IPS-18a (cell line): ENCODE results near the gene MYO5B.

Experiments
- H3K27ac ChIP-seq: one replicate; pipeline ENCODE4 v1.5.1; 2013; ENCODE audit warnings: low read length
- H3K27me3 ChIP-seq: one replicate; pipeline ENCODE4 v1.6.1; 2013; ENCODE audit warnings: mild to moderate bottlenecking, low read length; ENCODE audit not compliant: control insufficient read depth, insufficient read depth
- H3K36me3 ChIP-seq: one replicate; pipeline ENCODE4 v1.6.1; 2013; ENCODE audit warnings: low read depth, low read length; ENCODE audit not compliant: control insufficient read depth
- H3K4me1 ChIP-seq: one replicate; pipeline ENCODE4 v1.6.1; 2013; ENCODE audit warnings: low read depth, low read length; ENCODE audit not compliant: control insufficient read depth
- H3K4me3 ChIP-seq: one replicate; pipeline ENCODE4 v1.5.1; 2013; ENCODE audit warnings: low read length
- H3K9ac ChIP-seq: one replicate; pipeline ENCODE4 v1.6.1; 2013; ENCODE audit warnings: mild to moderate bottlenecking, low read length, moderate library complexity
- H3K9me3 ChIP-seq: one replicate; pipeline ENCODE4 v1.6.1; 2013; ENCODE audit warnings: low read depth, low read length; ENCODE audit not compliant: control insufficient read depth

MYO5B gene

GRCh38 chr18:49866680-49867079 is 328.3 kb downstream of the MYO5B start:
- Histone ChIP-seq H3K9ac (no peak overlapping the region), H3K27ac (no peak overlapping the region), H3K36me3 (no peaks in the 10 kb centered on the region), H3K27me3 (no peaks in the 10 kb centered on the region), H3K4me1 (peaks cover 8% of the 10 kb centered on the region), H3K4me3 (no peak overlapping the region), H3K9me3 (no peaks in the 10 kb centered on the region)

GRCh38 chr18:49865401-49865800 is 329.5 kb downstream of the MYO5B start:
- H3K27me3 ChIP-seq: no peaks in the 10 kb centered on the region
- H3K27ac ChIP-seq: no peak overlapping the region
- H3K4me3 ChIP-seq: no peak overlapping the region
- peaks cover 8% of the 10 kb centered on the region for H3K4me1 ChIP-seq
- H3K36me3 ChIP-seq: no peaks in the 10 kb centered on the region
- H3K9me3 ChIP-seq: no peaks in the 10 kb centered on the region
- H3K9ac ChIP-seq: no peak overlapping the region

GRCh38 chr18:49863769-49864621 is 331.0 kb downstream of the MYO5B start:
- Histone ChIP-seq H3K4me1 (peaks cover 8% of the 10 kb centered on the region), H3K4me3 (no peak overlapping the region), H3K9ac (no peak overlapping the region), H3K27me3 (no peaks in the 10 kb centered on the region), H3K9me3 (no peaks in the 10 kb centered on the region), H3K27ac (no peak overlapping the region), H3K36me3 (no peaks in the 10 kb centered on the region)

GRCh38 chr18:49862656-49863385 is 332.1 kb downstream of the MYO5B start:
- Histone ChIP-seq H3K9me3 (no peaks in the 10 kb centered on the region), H3K27ac (no peak overlapping the region), H3K4me1 (peaks cover 11% of the 10 kb centered on the region), H3K36me3 (no peaks in the 10 kb centered on the region), H3K27me3 (no peaks in the 10 kb centered on the region), H3K9ac (no peak overlapping the region), H3K4me3 (no peak overlapping the region)

- Histone ChIP-seq H3K4me3 (no peak overlapping the region), H3K27me3 (no peaks in the 10 kb centered on the region), H3K27ac (no peak overlapping the region), H3K36me3 (no peaks in the 10 kb centered on the region), H3K4me1 (peaks cover 11% of the 10 kb centered on the region), H3K9ac (no peak overlapping the region), H3K9me3 (no peaks in the 10 kb centered on the region)
These were observed 333.3 kb downstream of the MYO5B start for GRCh38 chr18:49861659-49862058.

GRCh38 chr18:49859725-49860124 is 335.2 kb downstream of the MYO5B start:
- Histone ChIP-seq H3K9me3 (no peaks in the 10 kb centered on the region), H3K27ac (no peak overlapping the region), H3K9ac (no peak overlapping the region), H3K36me3 (no peaks in the 10 kb centered on the region), H3K27me3 (no peaks in the 10 kb centered on the region), H3K4me1 (peaks cover 11% of the 10 kb centered on the region), H3K4me3 (no peak overlapping the region)

GRCh38 chr18:49859021-49859359 is 336.0 kb downstream of the MYO5B start:
- H3K9me3 ChIP-seq: no peaks in the 10 kb centered on the region
- no peak overlapping the region for H3K27ac ChIP-seq
- no peaks in the 10 kb centered on the region for H3K36me3 ChIP-seq
- no peak overlapping the region for H3K4me3 ChIP-seq
- H3K9ac ChIP-seq: no peak overlapping the region
- H3K4me1 ChIP-seq: peaks cover 11% of the 10 kb centered on the region
- H3K27me3 ChIP-seq: no peaks in the 10 kb centered on the region

GRCh38 chr18:49858309-49859020 is 336.5 kb downstream of the MYO5B start:
- Histone ChIP-seq H3K27me3 (no peaks in the 10 kb centered on the region), H3K36me3 (no peaks in the 10 kb centered on the region), H3K4me1 (peaks cover 11% of the 10 kb centered on the region), H3K9ac (no peak overlapping the region), H3K9me3 (no peaks in the 10 kb centered on the region), H3K4me3 (no peak overlapping the region), H3K27ac (no peak overlapping the region)

- peaks cover 6% of the 10 kb centered on the region for H3K4me1 ChIP-seq
- no peak overlapping the region for H3K4me3 ChIP-seq
- H3K36me3 ChIP-seq: no peaks in the 10 kb centered on the region
- no peaks in the 10 kb centered on the region for H3K9me3 ChIP-seq
- no peaks in the 10 kb centered on the region for H3K27me3 ChIP-seq
- no peak overlapping the region for H3K9ac ChIP-seq
- H3K27ac ChIP-seq: no peak overlapping the region
These were observed 337.2 kb downstream of the MYO5B start for GRCh38 chr18:49857708-49858107.

GRCh38 chr18:49856496-49856895 is 338.5 kb downstream of the MYO5B start:
- Histone ChIP-seq H3K27ac (no peak overlapping the region), H3K27me3 (no peaks in the 10 kb centered on the region), H3K9me3 (no peaks in the 10 kb centered on the region), H3K4me1 (peaks cover 3% of the 10 kb centered on the region), H3K9ac (no peak overlapping the region), H3K36me3 (no peaks in the 10 kb centered on the region), H3K4me3 (no peak overlapping the region)

GRCh38 chr18:49855711-49856415 is 339.1 kb downstream of the MYO5B start:
- Histone ChIP-seq H3K9ac (no peak overlapping the region), H3K27me3 (no peaks in the 10 kb centered on the region), H3K4me3 (no peak overlapping the region), H3K4me1 (peaks cover 3% of the 10 kb centered on the region), H3K27ac (no peak overlapping the region), H3K36me3 (no peaks in the 10 kb centered on the region), H3K9me3 (no peaks in the 10 kb centered on the region)
